Fibroblast of lung (primary cell): ENCODE measurements around the gene ZNF391.

Experiments used
- EZH2 ChIP-seq: IDR thresholded peaks from 2 replicates; pipeline ENCODE4 v1.5.1; 2012; ENCODE audit warnings: low read length, control low read depth, mild to moderate bottlenecking; ENCODE audit errors: missing control alignments
- TF ChIP-seq, protein P1 (sequence below), 2 donors: IDR thresholded peaks in 1 of 2; conservative IDR thresholded peaks in 1 of 2; 1 replicate in 1 of 2; 2 replicates in 1 of 2; pipeline ENCODE4 v1.5.1; 2011 to 2012; ENCODE audit warnings: low read length in 2 of 2, control low read depth in 1 of 2, inconsistent platforms in 1 of 2, low read depth in 1 of 2, mild to moderate bottlenecking in 1 of 2

DNA sequence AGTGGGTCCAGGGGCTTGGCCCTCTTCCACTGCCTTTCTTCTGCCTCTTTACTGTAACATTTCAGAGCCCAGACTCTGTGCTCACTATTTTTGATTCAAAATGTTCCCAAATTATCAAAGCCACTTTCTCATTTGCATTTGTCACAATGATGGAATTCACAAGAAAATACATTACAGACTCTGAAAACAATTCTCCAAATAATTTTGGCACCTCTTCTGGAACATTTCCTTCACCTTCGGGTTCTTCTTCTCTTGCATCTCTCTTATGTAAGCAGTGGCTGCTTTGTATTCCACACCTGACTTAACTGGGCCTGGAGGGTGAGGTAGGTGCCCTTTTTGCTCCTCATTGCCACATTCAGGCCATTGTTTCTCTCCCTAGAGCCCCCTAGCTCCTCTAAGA lies 54.4 kb downstream of the ZNF391 start:
- TF ChIP-seq, protein P1, sequence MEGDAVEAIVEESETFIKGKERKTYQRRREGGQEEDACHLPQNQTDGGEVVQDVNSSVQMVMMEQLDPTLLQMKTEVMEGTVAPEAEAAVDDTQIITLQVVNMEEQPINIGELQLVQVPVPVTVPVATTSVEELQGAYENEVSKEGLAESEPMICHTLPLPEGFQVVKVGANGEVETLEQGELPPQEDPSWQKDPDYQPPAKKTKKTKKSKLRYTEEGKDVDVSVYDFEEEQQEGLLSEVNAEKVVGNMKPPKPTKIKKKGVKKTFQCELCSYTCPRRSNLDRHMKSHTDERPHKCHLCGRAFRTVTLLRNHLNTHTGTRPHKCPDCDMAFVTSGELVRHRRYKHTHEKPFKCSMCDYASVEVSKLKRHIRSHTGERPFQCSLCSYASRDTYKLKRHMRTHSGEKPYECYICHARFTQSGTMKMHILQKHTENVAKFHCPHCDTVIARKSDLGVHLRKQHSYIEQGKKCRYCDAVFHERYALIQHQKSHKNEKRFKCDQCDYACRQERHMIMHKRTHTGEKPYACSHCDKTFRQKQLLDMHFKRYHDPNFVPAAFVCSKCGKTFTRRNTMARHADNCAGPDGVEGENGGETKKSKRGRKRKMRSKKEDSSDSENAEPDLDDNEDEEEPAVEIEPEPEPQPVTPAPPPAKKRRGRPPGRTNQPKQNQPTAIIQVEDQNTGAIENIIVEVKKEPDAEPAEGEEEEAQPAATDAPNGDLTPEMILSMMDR (conservative IDR thresholded peaks at IDR 0.05 in 1 of 2, IDR thresholded peaks at IDR 0.05 in 1 of 2; ENCODE audit: low read depth in 1 of 2, low read length in 2 of 2) = no peak
- no peak for TF ChIP-seq EZH2
